Keratinocyte (primary cell): ENCODE measurements around the gene NEK6. TPM values are rescaled to one million over a fixed set of nuclear protein-coding genes. Genes with fewer than 3 reads are reported as not detected.

Source experiments
- DNase-seq: peaks from one replicate; pipeline ENCODE4 v3.0.0-alpha.2; 2011; ENCODE audit warnings: low read depth, missing footprints, low spot score
- FAIRE-seq: peaks from 2 replicates; lab custom pipeline; 2011; peaks lifted over from hg19 to GRCh38; lab: Jason Lieb, UNC
- H2AFZ ChIP-seq: 2 replicates; pipeline ENCODE4 v1.6.0; 2012; ENCODE audit warnings: low read length, control low read depth, inconsistent platforms; ENCODE audit not compliant: control insufficient read depth
- H3K27ac ChIP-seq: 2 replicates; pipeline ENCODE4 v1.5.1; 2011; ENCODE audit warnings: low read length; ENCODE audit not compliant: control insufficient read depth, insufficient read depth
- H3K27me3 ChIP-seq: 3 replicates; pipeline ENCODE4 v1.6.0; 2011; ENCODE audit warnings: low read length; ENCODE audit not compliant: control insufficient read depth, insufficient read depth; ENCODE audit errors: extremely low read depth
- H3K36me3 ChIP-seq, 2 experiments: 2 replicates in 1 of 2; 3 replicates in 1 of 2; pipeline ENCODE4 v1.5.1; 2011; ENCODE audit warnings: low read length in 2 of 2, mild to moderate bottlenecking in 1 of 2; ENCODE audit not compliant: control insufficient read depth in 2 of 2, insufficient read depth in 2 of 2; ENCODE audit errors: extremely low read depth in 1 of 2
- H3K4me1 ChIP-seq: 3 replicates; pipeline ENCODE4 v1.5.1; 2011; ENCODE audit warnings: low read length; ENCODE audit not compliant: control insufficient read depth, insufficient read depth; ENCODE audit errors: extremely low read depth
- H3K4me2 ChIP-seq: 3 replicates; pipeline ENCODE4 v1.6.0; 2011; ENCODE audit warnings: low read depth, low read length; ENCODE audit not compliant: control insufficient read depth, insufficient read depth; ENCODE audit errors: extremely low read depth
- H3K4me3 ChIP-seq, 3 experiments: fragments of 200-600 bp in 1 of 3; sonication (generic) in 1 of 3; 2 replicates in 2 of 3; 3 replicates in 1 of 3; pipeline ENCODE4 v1.5.1; 2011 to 2016; ENCODE audit warnings: low read length in 3 of 3, mild to moderate bottlenecking in 3 of 3, control low read depth in 2 of 3, inconsistent platforms in 1 of 3, low read depth in 1 of 3, mixed read lengths in 1 of 3, mixed run types in 1 of 3, moderate library complexity in 1 of 3; ENCODE audit not compliant: control insufficient read depth in 2 of 3, insufficient read depth in 2 of 3; ENCODE audit errors: extremely low read depth in 1 of 3
- H3K79me2 ChIP-seq: 2 replicates; pipeline ENCODE4 v1.6.0; 2012; ENCODE audit warnings: low read length; ENCODE audit not compliant: control insufficient read depth, insufficient read depth
- H3K9ac ChIP-seq: 3 replicates; pipeline ENCODE4 v1.6.0; 2011; ENCODE audit warnings: low read length; ENCODE audit not compliant: control insufficient read depth, insufficient read depth; ENCODE audit errors: extremely low read depth
- H3K9me1 ChIP-seq: 3 replicates; pipeline ENCODE4 v1.6.0; 2011; ENCODE audit warnings: low read length; ENCODE audit not compliant: control insufficient read depth, insufficient read depth; ENCODE audit errors: extremely low read depth
- H3K9me3 ChIP-seq: 2 replicates; pipeline ENCODE4 v1.5.1; 2012; ENCODE audit warnings: low read depth, low read length; ENCODE audit not compliant: control insufficient read depth
- H4K20me1 ChIP-seq: 3 replicates; pipeline ENCODE4 v1.6.0; 2011; ENCODE audit warnings: low read length; ENCODE audit not compliant: control insufficient read depth, insufficient read depth; ENCODE audit errors: extremely low read depth
- EZH2 ChIP-seq: IDR thresholded peaks from one replicate; pipeline ENCODE4 v1.6.1; 2012; ENCODE audit warnings: inconsistent platforms, mild to moderate bottlenecking, low read length, moderate library complexity
- dilution Hi-C: fragments of 300-500 bp; cut with MboI; formaldehyde crosslinking; loops from one replicate; pipeline ENCODE4 v1.7.0; 2020; ENCODE audit warnings: low sequenced_read_pairs; ENCODE audit not compliant: extremely low pct_ligation_motif_present
- polyA plus RNA-seq, 5 experiments: library from polyadenylated mRNA; depleted of rRNA in 3 of 5; stranded (reverse) in 3 of 5; stranded (forward) in 1 of 5; unstranded in 1 of 5; fragments of >200 nt; gene quantifications; 1 replicate in 1 of 5; 2 replicates in 3 of 5; 3 replicates in 1 of 5; pipeline versions ENCODE4 v1.2.1 to v1.2.3, GENCODE V29; 2011 to 2012; ENCODE audit warnings: missing spikeins in 2 of 5, low read depth in 1 of 5, low replicate concordance in 1 of 5
- TF ChIP-seq, protein P1 (sequence below), 3 experiments: IDR thresholded peaks in 1 of 3; conservative IDR thresholded peaks in 1 of 3; optimal IDR thresholded peaks in 1 of 3; 2 replicates in 2 of 3; 3 replicates in 1 of 3; pipeline versions ENCODE3 to v1.5.1; 2011; ENCODE audit warnings: low read length in 3 of 3, mild to moderate bottlenecking in 3 of 3, moderate library complexity in 2 of 3, control low read depth in 1 of 3, inconsistent platforms in 1 of 3; ENCODE audit not compliant: insufficient read depth in 2 of 3; ENCODE audit errors: extremely low read depth in 1 of 3

NEK6 gene
- polyA plus RNA-seq, 1 donor (not counting 4 experiments of a cell fraction or from before 2014, with no cell fraction given): 56.4 TPM

DNA sequence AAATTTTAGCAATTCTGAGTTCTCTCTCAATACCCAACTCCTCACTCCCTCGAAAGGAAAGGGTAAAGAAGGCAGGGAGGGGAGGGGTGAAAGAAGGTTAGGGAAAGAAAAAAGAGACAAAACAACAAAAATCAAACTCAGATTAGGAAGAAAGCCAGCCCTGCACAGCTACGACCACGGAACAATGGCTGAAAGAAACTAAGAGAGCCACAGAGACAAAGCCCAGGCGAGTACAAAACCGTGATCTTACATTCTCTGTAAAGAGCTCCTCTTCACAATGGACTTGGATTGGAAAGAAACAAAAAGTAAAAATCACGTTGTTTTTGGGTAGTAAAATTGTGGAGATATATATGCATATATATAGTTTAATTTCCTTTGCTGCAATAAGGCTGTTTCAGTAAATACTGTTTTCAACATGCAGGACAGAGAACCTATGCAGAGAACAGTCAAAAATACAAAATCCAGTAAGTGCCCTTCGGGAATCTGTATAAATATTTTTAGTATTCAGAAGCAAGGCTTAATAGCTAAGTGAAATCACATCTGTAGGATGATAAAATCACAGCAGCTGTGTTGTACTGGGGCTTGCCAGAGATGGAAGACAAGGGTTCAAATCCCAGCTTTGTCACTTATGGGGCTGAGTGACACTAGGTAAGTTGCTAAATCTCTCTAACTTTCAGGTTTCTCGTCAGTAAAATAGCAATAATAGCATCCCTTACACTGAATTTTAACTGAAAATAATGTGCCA lies 140.6 kb downstream of the NEK6 start:
- Histone ChIP-seq H3K27ac (no peak overlapping the region), H3K4me1 (peaks cover 34% of the 10 kb centered on the region), H3K9me3 (no peaks in the 10 kb centered on the region), H3K27me3 (no peaks in the 10 kb centered on the region), H3K4me3 (no peak overlapping the region), H3K36me3 (peaks cover 19 to 25% of the 10 kb centered on the region in 2 experiments), H2AFZ (no peak overlapping the region), H3K4me2 (no peak overlapping the region), H3K9me1 (peaks cover 3% of the 10 kb centered on the region), H4K20me1 (peaks cover 16% of the 10 kb centered on the region), H3K79me2 (peaks cover 86% of the 10 kb centered on the region), H3K9ac (no peak overlapping the region)
- TF ChIP-seq, protein P1, sequence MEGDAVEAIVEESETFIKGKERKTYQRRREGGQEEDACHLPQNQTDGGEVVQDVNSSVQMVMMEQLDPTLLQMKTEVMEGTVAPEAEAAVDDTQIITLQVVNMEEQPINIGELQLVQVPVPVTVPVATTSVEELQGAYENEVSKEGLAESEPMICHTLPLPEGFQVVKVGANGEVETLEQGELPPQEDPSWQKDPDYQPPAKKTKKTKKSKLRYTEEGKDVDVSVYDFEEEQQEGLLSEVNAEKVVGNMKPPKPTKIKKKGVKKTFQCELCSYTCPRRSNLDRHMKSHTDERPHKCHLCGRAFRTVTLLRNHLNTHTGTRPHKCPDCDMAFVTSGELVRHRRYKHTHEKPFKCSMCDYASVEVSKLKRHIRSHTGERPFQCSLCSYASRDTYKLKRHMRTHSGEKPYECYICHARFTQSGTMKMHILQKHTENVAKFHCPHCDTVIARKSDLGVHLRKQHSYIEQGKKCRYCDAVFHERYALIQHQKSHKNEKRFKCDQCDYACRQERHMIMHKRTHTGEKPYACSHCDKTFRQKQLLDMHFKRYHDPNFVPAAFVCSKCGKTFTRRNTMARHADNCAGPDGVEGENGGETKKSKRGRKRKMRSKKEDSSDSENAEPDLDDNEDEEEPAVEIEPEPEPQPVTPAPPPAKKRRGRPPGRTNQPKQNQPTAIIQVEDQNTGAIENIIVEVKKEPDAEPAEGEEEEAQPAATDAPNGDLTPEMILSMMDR (optimal IDR thresholded peaks at IDR 0.05 in 1 of 3, IDR thresholded peaks at IDR 0.05 in 1 of 3, conservative IDR thresholded peaks at IDR 0.05 in 1 of 3; ENCODE audit: extremely low read depth in 1 of 3, insufficient read depth in 2 of 3, low read length in 3 of 3): no peak
- no peak for TF ChIP-seq EZH2
- FAIRE-seq (no peak), DNase-seq (no peak)
- dilution Hi-C loops: loop anchor here (25.0 kb wide), 1 partner anchor 139 kb away; no protein-coding TSS in a partner anchor

DNA sequence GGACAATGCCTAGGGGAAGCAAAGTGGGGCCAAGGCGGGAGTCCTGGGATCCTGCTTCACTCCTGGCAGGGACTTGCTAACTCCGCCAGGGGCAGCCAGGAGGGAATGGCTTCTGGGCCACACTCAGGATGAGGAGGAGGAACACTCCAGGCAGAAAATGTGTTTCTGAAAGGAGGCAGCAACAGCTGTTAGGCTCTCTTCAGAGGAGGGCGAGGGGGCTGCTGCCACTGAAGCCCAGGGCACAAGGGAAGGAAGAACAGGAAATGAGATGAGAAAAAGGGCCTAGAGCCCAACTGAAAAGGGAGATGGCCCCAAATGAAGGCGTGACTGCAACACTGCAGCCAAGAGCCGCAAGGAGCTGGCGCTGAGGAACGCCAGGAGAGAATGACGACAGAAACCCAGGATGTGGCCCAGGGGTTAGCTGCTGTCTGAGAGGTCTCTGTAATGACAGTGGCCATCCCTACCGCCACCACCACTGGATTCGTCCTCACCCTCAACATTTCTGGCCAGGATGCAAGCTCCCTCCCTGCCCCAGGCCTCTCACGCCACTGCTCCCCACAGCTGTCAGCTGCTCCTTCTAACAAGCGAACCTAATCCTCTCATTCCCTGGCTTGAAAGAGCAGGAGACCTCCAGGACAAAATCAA lies 141.7 kb downstream of the NEK6 start:
- H3K9ac ChIP-seq: peak overlapping the region; percentile 13
- TF ChIP-seq EZH2: no peak
- TF ChIP-seq, protein P1 (optimal IDR thresholded peaks at IDR 0.05 in 1 of 3, IDR thresholded peaks at IDR 0.05 in 1 of 3, conservative IDR thresholded peaks at IDR 0.05 in 1 of 3; ENCODE audit: extremely low read depth in 1 of 3, insufficient read depth in 2 of 3, low read length in 3 of 3): no peak
- H3K9me3 ChIP-seq: no peaks in the 10 kb centered on the region
- peaks cover 24 to 26% of the 10 kb centered on the region in 2 experiments for H3K36me3 ChIP-seq
- peaks cover 89% of the 10 kb centered on the region for H3K79me2 ChIP-seq
- H3K4me3 ChIP-seq: no peak overlapping the region
- H4K20me1 ChIP-seq: peaks cover 16% of the 10 kb centered on the region
- H3K27me3 ChIP-seq: no peaks in the 10 kb centered on the region
- DNase-seq (no peak), FAIRE-seq (no peak)
- peak overlapping the region; percentile 10 for H3K27ac ChIP-seq
- H3K4me2 ChIP-seq: peak overlapping the region; percentile 57
- dilution Hi-C loops: loop anchor here (25.0 kb wide), 1 partner anchor 138 kb away; no protein-coding TSS in a partner anchor
- H3K4me1 ChIP-seq: peaks cover 23% of the 10 kb centered on the region
- H2AFZ ChIP-seq: no peak overlapping the region
- H3K9me1 ChIP-seq: peaks cover 4% of the 10 kb centered on the region
